Left kidney (tissue), 2 donors: ENCODE data around the gene L3MBTL1. TPM values are rescaled to one million over a fixed set of nuclear protein-coding genes. Genes with fewer than 3 reads are reported as not detected.
A peak's percentile ranks its signal among the peaks of the same experiment; 100 is the strongest.

Source experiments
- DNase-seq: peaks from one replicate; pipeline ENCODE4 v3.0.0-alpha.2; 2013
- polyA plus RNA-seq: library from polyadenylated mRNA; unstranded; fragments of 120-200 nt; gene quantifications from one replicate; pipeline ENCODE4 v1.2.1, GENCODE V29; 2013; ENCODE audit not compliant: insufficient read length

Gene L3MBTL1
- polyA plus RNA-seq, 1 donor, result 26.6 TPM

DNA sequence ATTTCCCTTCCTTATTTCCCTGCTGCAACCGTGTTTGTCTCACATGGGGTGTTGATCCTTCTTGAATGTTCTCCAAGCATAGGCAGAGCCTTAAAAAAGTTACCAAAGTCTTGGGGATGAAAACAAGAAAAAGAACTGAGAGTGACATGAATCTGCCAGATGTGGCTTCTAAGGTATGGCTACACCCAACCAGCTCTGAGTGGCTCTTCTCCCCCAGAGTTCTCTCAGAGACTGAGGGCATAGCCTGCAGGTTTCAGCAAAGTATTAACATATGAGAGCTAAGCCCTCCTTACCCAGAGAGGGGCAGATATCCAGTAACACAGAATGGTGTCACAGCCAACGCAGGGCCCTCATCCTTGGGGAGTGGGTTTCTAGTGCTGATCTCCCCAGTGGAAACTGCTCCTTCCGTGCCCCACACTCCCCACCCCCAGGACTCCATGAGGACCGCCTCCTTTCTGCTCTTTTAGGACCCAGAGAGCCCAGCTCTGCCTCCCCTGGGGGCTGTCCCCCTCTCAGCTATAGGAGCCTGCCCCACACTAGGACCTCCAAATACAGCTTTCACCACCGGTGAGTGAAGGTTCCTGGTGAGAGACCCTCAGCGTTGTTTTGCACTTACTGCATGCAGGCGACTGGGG lies 28.0 kb downstream of the L3MBTL1 start:
- DNase-seq, result no peak

DNA sequence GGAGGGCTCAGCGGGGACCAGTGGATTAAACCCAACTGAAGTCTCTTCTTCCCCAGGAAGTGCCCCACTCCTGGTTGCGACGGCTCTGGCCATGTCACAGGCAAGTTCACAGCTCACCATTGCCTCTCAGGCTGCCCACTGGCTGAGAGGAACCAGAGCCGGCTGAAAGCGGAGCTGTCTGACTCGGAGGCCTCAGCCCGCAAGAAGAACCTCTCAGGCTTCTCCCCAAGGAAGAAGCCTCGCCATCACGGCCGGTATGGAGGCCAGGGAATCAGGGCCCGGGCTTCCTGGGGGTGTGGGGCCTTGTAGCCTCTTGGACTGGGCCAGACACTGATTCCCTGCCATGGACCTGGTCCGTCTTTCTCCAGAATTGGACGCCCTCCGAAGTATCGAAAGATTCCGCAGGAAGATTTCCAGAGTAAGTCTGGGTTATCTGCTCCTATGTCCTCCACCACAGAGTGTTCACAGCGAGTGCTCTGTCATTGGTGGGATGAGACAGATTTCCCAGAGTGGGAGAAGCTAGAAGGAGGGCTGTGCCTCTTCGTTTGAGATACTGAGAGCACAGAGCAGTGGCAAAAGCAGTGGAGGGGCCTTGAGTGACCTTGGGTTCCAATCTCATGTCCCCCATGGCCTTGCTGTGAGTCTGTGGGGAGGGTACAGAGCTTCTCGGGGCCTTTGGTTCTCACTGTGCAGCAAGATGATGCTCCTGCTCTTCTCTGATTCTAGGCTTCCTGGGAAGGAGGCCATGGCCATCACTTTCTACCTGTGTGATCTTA lies 28.7 kb downstream of the L3MBTL1 start:
- DNase-seq, result no peak

GRCh38 chr20:43536817-43537440 lies 29.4 kb downstream of the L3MBTL1 start:
- no peak for DNase-seq

DNA sequence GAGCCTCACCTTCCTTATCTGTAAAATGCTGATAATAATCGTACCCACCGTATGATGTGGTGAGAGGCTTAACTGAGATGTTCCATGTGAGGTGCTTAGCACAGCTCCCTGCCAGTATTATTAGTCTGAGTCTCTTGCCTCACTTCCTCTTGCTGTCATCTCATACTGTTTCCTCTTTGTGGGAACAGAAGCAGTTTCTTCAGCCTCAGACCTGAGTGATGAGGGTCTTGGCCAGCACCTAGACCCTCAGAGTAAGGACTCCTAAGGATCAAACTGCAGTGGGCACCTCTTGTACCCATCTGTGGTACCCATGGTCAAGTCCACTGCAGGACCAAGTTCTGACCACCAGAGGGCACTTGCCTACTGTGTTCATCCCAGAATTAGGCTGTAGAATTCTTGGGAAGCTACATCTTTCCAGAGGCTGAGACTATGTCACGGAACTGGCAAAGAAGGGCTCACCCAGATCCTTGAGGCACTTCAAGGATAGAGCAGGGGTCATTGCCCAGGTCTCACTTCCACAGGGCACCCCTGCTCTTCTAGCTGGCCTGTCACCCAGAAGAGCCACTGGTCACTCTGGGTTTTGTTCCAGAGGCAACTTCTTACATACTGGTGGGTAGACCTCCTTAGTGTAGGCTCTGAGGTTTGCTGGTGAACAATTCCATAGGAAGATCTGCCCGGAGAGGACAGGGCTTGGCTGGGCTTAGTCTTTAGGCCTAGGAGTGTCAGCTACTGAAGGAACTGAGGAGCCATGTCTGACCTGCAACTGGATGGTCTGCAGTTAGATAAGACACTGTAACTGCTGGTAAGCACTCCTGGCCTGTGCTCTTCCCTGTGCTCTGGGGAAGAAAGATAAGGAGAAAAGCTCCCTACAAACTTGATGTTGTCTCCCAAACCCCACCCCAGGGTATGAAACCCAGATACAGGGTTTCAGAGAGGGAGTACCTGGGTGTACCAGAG lies 30.7 kb downstream of the L3MBTL1 start:
- peak; percentile 53 for DNase-seq

DNA sequence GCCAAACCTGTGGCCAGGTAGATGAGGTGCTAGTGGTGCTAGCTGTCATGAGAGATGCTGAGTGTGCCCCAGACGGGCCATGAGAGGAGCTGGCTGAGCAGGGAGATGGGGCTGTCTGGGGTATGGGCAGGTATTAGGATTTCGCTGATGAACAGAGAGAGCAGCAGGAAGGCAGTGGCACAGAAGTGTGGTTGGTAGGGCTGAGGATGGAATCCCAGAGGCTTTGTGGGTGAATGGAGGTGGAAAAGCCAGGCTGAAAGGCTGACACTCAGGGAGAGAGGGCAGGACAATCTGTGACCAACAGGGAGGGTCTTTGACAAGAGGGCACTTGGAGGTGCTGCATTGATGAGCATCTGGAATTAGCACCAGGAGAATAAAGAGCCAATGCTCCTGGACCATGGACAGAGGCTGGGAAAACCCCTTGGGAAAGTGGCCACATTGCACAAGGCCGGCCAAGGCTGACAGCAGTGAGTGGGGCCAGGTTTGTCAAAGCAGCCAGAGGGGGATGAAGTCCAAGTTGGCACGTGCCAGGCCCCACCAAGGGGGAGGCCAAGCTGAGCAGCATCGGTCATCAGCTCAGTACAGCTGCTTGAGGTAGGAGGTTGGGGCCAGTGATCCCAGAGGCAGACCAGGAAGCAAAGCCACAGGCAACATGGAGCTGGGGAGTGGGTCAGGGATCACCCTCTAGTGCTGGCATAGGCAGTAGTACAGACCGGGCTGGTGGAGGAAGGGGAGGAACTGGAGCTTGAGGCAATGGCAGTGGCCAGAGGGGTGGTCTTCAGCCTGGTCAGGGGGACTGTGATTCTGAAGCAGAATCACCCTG lies 31.6 kb downstream of the L3MBTL1 start:
- no peak for DNase-seq

DNA sequence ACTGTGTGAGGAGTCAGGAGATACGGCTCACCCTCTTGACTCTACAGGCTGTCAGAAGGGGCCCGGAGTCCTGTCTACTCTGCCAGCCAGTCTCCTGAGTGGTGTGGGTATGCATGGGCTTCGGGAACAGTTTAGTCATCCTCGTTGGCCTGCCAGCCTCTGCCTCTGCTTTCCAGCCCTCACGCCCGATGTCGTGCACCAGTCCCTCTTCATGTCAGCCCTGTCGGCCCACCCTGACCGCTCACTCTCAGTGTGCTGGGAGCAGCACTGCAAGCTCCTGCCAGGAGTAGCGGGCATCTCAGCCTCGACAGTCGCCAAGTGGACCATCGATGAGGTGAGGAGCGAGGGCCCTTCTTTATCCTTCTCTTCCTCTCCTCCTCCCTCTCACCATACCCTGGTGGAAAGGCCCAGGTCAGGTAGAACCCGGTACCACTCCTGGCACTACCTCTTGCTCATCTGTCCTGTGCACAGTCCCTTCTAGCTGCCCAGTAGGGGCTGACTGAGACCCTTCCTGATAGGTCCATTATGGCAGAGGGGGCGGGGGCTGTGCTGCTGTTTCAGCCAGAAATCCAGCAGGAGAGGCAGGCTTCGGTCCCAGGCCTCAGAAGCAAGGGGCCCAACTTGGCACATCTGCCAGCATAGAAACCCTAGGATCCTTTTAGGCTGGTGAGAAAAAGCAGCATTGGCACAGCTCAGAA lies 32.6 kb downstream of the L3MBTL1 start:
- no peak for DNase-seq

GRCh38 chr20:43540673-43541060 lies 33.2 kb downstream of the L3MBTL1 start:
- no peak for DNase-seq

- no peak for DNase-seq
Observed at GRCh38 chr20:43541214-43541613, 33.7 kb downstream of the L3MBTL1 start.

GRCh38 chr20:43542161-43542560 lies 34.7 kb downstream of the L3MBTL1 start:
- no peak for DNase-seq

DNA sequence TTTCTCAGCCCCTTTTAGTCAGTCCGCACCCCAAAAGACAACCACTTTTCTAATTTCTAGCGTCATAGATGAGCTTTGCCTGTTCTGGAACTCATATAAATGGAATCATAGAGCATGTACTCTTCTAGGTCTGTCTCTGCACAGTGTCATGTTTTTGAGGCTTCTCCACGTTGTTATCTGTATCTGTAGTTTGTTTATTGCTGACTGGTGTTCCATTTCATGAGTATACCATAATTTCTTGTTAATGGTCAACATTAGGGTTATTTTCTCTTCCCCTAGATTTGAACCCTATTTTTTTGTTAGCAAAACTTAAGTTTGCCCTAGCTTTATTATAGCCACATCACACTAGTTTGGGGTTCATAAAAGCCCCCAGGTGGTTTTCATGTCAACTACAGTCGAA lies 35.2 kb downstream of the L3MBTL1 start:
- DNase-seq, result no peak

GRCh38 chr20:43543138-43543537 lies 35.6 kb downstream of the L3MBTL1 start:
- DNase-seq, result no peak

- DNase-seq, result no peak
Observed at GRCh38 chr20:43544501-43544900, 37.0 kb downstream of the L3MBTL1 start.

- no peak for DNase-seq
Observed at GRCh38 chr20:43545837-43546578, 38.5 kb downstream of the L3MBTL1 start.

DNA sequence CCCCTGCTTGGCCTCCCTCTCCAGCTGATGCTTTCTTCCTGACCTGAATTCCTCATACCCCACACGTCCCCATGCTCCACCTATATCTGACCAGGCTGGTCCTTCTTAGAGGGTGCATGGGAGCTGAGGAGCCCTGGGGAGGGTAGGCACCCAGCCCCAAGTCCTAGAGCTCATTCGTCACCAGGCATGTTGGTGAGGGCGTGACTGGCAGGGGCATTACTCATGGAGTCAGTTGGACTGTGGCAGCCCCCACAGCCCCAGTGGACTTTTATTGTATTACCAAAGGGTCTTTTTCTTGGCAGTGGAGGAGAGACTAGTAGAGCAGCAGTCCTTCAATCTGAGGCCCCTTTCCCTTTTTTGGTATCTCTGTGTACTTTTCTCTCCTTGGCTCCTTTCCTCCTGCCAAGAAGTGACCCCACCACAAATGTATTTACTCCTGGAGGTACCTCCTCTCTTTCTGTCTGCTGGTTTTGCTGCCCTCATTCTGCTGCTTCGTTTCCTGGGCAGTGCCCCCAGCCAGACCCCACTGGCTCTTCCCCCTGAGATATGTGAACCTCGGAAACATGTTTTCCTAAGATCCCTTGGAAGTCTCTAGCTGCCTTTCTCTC lies 40.9 kb downstream of the L3MBTL1 start:
- no peak for DNase-seq

DNA sequence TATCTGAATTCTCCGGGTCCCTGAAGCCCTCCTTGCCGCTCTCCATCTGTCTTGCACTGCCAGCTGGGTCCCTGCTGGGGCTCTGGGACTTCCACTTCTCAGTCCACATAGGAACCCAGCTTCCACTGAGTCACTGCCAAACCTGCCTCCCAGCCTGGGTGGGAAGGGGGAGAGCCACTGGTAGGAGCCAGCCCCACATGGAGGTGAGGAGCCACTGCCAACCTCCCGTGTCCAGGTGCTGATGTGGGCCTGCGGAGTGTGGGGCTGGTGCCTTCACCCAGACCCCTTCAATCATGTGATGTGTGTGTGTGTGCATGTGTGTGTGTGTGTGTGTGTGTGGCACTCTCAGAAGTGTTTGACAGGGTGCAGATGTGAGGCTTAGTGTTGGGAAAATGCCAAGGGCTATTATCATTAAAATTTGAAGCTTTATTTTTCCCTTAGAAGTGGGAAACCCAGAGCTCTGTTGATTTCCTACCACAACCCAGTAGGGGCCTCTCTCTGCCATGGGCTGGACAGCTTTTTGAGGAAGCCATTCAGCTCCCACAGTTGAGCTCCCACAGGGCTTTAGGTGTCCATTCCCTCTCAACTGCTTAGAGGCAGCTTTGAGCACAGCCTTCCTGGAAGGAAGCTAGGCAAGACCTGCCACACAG lies 42.0 kb downstream of the L3MBTL1 start:
- DNase-seq, result no peak

GRCh38 chr20:43550456-43550855 lies 43.0 kb downstream of the L3MBTL1 start:
- no peak for DNase-seq

DNA sequence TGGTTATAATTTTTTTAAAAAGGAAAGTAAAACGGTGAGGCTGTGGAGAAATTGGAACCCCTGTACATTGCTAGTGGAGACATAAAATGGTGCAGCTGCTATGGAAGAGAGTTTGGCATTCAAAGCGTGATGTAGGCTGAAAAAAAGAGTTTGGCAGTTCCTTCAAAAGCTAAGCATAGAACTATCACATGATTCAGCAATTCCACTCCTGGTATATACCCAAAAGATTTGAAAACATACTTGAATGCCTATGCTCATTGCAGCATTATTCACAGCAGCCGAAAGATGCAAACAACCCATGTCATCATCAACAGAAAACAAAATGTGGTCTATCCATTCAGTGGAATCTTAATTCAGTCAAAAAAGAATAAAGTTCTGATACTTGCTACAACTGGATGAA lies 46.9 kb downstream of the L3MBTL1 start:
- no peak for DNase-seq

DNA sequence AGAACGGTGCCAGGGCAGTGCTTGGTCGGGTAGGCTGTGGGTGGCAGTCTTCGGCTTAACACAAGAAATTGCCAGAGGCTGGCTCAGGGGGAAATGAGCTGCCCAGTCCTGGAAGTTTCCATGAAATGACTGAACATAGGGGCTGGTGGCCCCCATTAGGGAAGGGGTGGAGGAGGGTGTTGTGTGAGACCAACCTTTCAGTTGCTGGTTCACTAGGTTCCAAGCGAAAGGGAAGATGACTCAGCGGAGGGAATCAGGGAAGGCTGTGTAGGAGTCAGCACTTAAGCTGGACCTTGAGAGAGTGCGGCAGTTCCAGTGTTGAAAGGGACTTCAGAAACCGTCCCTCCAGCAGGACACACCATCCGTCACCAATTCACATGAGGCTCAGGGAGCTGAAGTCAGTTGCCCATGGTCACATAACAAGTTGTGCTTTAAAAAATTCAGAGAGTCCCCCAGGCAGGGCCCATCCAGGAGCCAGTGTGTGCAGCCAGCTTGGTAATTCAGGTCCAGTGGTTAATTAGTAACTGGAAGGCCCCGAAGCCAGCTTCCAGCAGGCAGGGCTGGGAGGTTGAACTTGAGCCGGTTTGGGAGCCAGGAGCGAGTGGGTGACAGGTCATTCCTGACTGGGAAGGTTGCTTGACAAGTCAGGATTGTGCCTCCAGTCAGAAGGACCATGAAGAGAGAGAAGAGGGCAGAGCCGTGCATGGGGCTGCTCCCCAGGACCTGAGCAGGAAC lies 51.1 kb downstream of the L3MBTL1 start, which contains the start of gene SGK2:
SGK2 (plus strand) TSS at position 616 of the 735 bp plus-strand sequence. CDS start 7,469 bp downstream, outside the sequence.
- DNase-seq, result peak; percentile 78
